ENCODE measurements around the gene STPG4.
"Not testable (repeated sequence)": the region's sequence is repeated elsewhere in the genome, so short reads cannot be mapped to it uniquely, and the experiment has no call there.

STPG4 gene

GRCh38 chr2:47172922-47173695, 18.0 kb upstream of the STPG4 start:
- TF ChIP-seq ZFX (IDR thresholded peaks at IDR 0.05) (no peak), CTCF (conservative IDR thresholded peaks at IDR 0.05) (no peak)
- H3K27ac ChIP-seq, result no peak overlapping the region

- TF ChIP-seq ZFX (IDR thresholded peaks at IDR 0.05) (no peak), CTCF (conservative IDR thresholded peaks at IDR 0.05) (no peak)
- no peak overlapping the region for H3K27ac ChIP-seq
Measured at GRCh38 chr2:47172156-47172921, 17.2 kb upstream of the STPG4 start.

GRCh38 chr2:47169784-47170183, 14.7 kb upstream of the STPG4 start:
- no peak overlapping the region for H3K27ac ChIP-seq
- TF ChIP-seq ZFX (IDR thresholded peaks at IDR 0.05) (no peak), CTCF (conservative IDR thresholded peaks at IDR 0.05) (no peak)

GRCh38 chr2:47168895-47169294, 13.8 kb upstream of the STPG4 start:
- H3K27ac ChIP-seq, result not testable (repeated sequence)

GRCh38 chr2:47167149-47167548, 12.0 kb upstream of the STPG4 start:
- no peak overlapping the region for H3K27ac ChIP-seq

GRCh38 chr2:47165001-47165555, 10.0 kb upstream of the STPG4 start:
- TF ChIP-seq ZFX (IDR thresholded peaks at IDR 0.05), result no peak
- H3K27ac ChIP-seq, result no peak overlapping the region

More at GRCh38 chr2:47167149-47167548, 12.0 kb upstream of the STPG4 start:
- TF ChIP-seq ZFX (IDR thresholded peaks at IDR 0.05), result no peak
- TF ChIP-seq CTCF (conservative IDR thresholded peaks at IDR 0.05), result no peak

GRCh38 chr2:47162780-47163179, 7.7 kb upstream of the STPG4 start:
- no peak overlapping the region for H3K27ac ChIP-seq
- no peak for TF ChIP-seq ZFX (IDR thresholded peaks at IDR 0.05)
- no peak for TF ChIP-seq CTCF (conservative IDR thresholded peaks at IDR 0.05)

- H3K27ac ChIP-seq, result no peak overlapping the region
- TF ChIP-seq ZFX (IDR thresholded peaks at IDR 0.05) (no peak), CTCF (conservative IDR thresholded peaks at IDR 0.05) (no peak)
Measured at GRCh38 chr2:47161475-47161874, 6.4 kb upstream of the STPG4 start.
